ENCODE results near the gene DLD.

DNA sequence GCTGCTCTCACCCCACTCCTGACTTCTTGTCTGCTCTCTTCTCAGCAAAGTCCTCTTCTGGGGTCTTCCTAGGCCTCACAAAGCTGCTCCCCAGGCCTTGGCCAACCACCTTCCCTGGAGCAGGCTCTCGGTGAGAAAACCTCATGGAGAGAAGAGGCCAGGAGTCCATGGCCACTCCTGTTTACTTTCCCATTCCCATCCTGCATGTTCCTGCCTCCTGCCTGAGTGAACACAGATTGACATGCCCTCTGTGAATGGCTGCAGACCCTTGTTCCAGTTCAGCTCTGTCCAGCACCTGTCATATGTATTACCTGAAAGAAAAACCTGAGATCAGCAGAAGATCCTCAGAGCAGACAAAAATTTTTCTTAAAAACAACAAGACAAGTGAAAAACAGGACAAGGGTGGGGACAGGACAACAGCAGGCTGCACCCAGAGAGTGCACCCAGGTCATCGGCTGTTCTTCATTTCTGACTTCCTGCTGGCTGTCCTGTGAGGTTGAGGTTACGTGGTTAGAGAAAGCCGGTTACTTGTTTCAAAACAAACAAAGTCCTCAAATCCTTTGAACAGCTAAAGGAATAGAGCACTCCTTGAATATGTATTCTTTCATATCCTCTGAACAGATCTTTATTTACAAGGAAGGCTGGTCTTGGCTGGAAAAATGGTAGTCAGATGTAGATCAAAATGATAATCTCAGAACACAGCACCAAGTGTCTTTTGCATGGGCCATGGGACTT, 34.0 kb upstream of the DLD start:
- TF ChIP-seq KLF16 (IDR thresholded peaks at IDR 0.05), result no peak
- TF ChIP-seq ZNF778 (CRISPR knock-in tag; IDR thresholded peaks at IDR 0.05), result no peak
- TF ChIP-seq CEBPB (tag; IDR thresholded peaks at IDR 0.05), result no peak
- TF ChIP-seq NR2C2 (CRISPR knock-in tag; IDR thresholded peaks at IDR 0.05), result no peak
- no peak for TF ChIP-seq NR2C2 (tag; IDR thresholded peaks at IDR 0.05)
